Cardiac muscle cell (in vitro differentiated cells and primary cell): ENCODE results near the gene GRM4. TPM values are rescaled to one million over a fixed set of nuclear protein-coding genes. Genes with fewer than 3 reads are reported as not detected.
"Not testable (repeated sequence)": the region's sequence is repeated elsewhere in the genome, so short reads cannot be mapped to it uniquely, and the experiment has no call there.

Experiments
- DNase-seq, 2 donors: peaks; one replicate each; pipeline versions ENCODE4 v3.0.0 to v3.0.0-alpha.2; 2010 to 2017; ENCODE audit warnings: low read depth in 1 of 2, low spot score in 1 of 2
- H3K27ac ChIP-seq: fragments of 200-600 bp; sonication (generic); 2 replicates; pipeline ENCODE4 v1.5.1; 2016
- H3K27me3 ChIP-seq: fragments of 200-600 bp; sonication (generic); 2 replicates; pipeline ENCODE4 v1.6.0; 2016; ENCODE audit warnings: control low read depth
- H3K36me3 ChIP-seq: fragments of 200-600 bp; sonication (generic); 2 replicates; pipeline ENCODE4 v1.5.1; 2016; ENCODE audit warnings: control low read depth
- H3K4me1 ChIP-seq: fragments of 200-600 bp; sonication (generic); 2 replicates; pipeline ENCODE4 v1.8.1; 2017; ENCODE audit warnings: low read depth, mild to moderate bottlenecking, mixed run types
- H3K4me3 ChIP-seq: fragments of 200-600 bp; sonication (generic); 2 replicates; pipeline ENCODE4 v1.5.1; 2016; ENCODE audit warnings: mild to moderate bottlenecking
- H3K9me3 ChIP-seq: fragments of 200-600 bp; sonication (generic); 2 replicates; pipeline ENCODE4 v1.5.1; 2017; ENCODE audit warnings: low read depth, mild to moderate bottlenecking, control low read depth
- CTCF ChIP-seq: IDR thresholded peaks from 2 replicates; pipeline ENCODE4 v1.5.1; 2012; ENCODE audit warnings: low read depth, mild to moderate bottlenecking, low read length
- polyA plus RNA-seq: library from polyadenylated mRNA; unstranded; fragments of >200 nt; fragmentation: Nextera tagmentation; extraction: Ambion mirVana; gene quantifications from 2 replicates; pipeline ENCODE4 v1.2.1, GENCODE V29; 2016
- total RNA-seq: library from RNA; depleted of rRNA; stranded (reverse); fragments of >200 nt; gene quantifications from 2 replicates; pipeline ENCODE4 v1.2.3, GENCODE V29; 2016

Gene GRM4
- total and polyA plus RNA-seq, 2 experiments from 2014 or later, result 0.31 to 0.42 TPM

DNA sequence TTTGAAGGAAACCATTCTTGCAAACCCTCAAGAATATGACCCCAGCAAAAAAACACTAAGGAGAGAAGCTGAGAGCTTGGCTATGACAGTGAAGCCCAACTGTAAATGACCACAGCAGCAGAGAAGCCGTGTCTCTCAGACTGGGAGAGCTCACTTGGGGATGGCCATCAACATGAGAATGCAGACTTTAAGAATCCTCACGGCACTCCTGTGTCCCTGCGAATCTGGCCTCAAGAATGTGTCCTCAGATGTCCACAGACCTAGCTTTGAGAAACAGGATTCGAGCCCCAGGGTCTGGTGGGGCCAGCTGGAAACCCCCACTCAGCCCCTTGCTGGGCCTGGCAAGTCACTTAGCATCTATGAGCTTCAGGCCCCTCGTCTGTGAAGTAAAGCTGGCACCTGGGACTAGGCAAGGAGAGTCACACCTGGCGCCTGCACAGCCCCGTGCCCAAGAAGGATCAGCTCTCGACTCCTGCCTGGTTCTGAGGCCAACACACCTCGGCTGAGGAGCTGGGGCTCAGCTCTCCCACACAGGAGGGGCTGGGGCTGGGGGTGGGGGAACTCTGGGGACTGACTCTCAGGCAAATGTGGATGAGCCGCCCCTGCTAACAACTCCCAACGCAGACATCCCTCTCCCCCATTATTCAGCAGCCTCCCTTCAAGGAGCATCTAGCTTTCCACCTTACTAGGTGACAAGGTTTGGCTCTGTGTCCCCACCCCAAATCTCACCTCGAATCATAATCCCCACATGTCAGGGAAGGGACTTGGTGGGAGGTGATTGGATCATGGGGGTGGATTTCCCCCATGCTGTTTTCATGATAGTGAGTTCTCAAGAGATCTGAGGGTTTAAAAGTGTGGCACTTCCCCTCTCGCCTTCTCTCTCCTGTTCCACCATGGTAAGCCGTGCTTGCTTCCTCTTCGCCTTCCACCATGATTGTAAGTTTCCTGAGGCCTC is 97.7 kb downstream of the GRM4 start:
- no peak overlapping the region for H3K27ac ChIP-seq
- H3K36me3 ChIP-seq, result no peaks in the 10 kb centered on the region
- no peak overlapping the region for H3K4me3 ChIP-seq
- no peak for TF ChIP-seq CTCF
- H3K27me3 ChIP-seq, result no peaks in the 10 kb centered on the region
- H3K4me1 ChIP-seq, result no peaks in the 10 kb centered on the region
- H3K9me3 ChIP-seq, result no peaks in the 10 kb centered on the region
- no peak for DNase-seq

GRCh38 chr6:34046617-34047016 is 99.3 kb downstream of the GRM4 start:
- Histone ChIP-seq H3K36me3 (no peaks in the 10 kb centered on the region), H3K27ac (no peak overlapping the region), H3K27me3 (no peaks in the 10 kb centered on the region), H3K4me1 (no peaks in the 10 kb centered on the region), H3K4me3 (no peak overlapping the region), H3K9me3 (no peaks in the 10 kb centered on the region)
- no peak for DNase-seq
- TF ChIP-seq CTCF, result no peak

DNA sequence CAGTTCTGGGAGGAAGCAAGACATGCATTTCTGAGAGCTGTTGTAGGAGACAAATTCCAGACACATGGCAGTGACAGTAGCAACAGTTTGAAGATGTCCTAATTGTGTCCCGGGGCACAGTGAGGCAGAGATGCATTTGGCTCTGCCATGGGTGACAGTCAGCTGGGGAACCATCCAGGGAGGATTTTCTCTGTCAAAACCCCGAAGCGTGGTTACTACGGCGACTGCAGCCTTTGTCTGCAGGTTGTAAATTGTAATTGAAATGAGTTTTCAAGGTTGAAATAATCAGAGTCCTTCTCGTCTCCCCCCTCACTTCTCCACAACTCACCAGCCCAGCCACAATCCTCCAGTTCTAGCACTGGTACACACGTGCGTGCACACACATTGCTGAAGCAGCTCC is 100.1 kb downstream of the GRM4 start:
- H3K36me3 ChIP-seq, result no peaks in the 10 kb centered on the region
- H3K27ac ChIP-seq, result no peak overlapping the region
- no peaks in the 10 kb centered on the region for H3K27me3 ChIP-seq
- no peaks in the 10 kb centered on the region for H3K4me1 ChIP-seq
- H3K9me3 ChIP-seq, result no peaks in the 10 kb centered on the region
- no peak for TF ChIP-seq CTCF
- DNase-seq, result no peak
- H3K4me3 ChIP-seq, result no peak overlapping the region

DNA sequence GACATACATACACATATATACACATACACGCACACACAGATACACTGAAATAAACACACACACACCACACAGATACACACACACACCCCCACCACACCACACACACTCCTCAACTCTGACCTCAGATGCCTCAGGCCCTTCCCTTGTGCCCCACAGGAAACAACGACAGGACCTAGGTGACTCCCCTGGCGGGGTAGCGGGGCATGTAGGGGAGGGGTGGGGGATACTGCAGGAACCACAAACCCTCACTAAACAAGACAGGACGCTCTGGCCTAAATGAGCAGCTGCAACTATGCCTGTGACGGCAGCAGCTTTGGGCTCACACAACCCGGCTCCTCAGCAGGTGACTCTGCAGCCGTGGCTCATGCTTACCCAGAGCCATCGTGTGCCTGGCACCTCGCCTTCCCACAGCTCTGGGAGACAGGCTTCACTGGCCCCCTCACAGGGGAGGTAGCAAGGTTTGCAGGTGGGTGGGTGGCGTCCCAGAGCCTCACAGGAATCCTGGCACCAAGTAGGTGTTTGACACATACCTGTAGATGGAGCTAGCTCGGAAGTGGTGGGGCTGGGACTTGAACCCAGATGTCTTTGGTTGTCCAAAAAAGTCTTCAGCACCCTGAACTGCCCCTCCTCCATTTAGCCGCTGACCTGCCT is 100.8 kb downstream of the GRM4 start:
- Histone ChIP-seq H3K4me3 (no peak overlapping the region), H3K4me1 (no peaks in the 10 kb centered on the region), H3K27me3 (no peaks in the 10 kb centered on the region), H3K36me3 (no peaks in the 10 kb centered on the region), H3K9me3 (no peaks in the 10 kb centered on the region), H3K27ac (no peak overlapping the region)
- no peak for DNase-seq
- TF ChIP-seq CTCF, result no peak

- no peak for DNase-seq
- H3K36me3 ChIP-seq, result no peaks in the 10 kb centered on the region
- H3K27ac ChIP-seq, result no peak overlapping the region
Measured at GRCh38 chr6:34043359-34043758, 102.5 kb downstream of the GRM4 start.

GRCh38 chr6:34041998-34042397 is 103.9 kb downstream of the GRM4 start:
- not testable (repeated sequence) for H3K27me3 ChIP-seq, H3K4me1 ChIP-seq, H3K4me3 ChIP-seq, H3K36me3 ChIP-seq, H3K27ac ChIP-seq, DNase-seq, H3K9me3 ChIP-seq

More at GRCh38 chr6:34043359-34043758, 102.5 kb downstream of the GRM4 start:
- Histone ChIP-seq H3K4me3 (no peak overlapping the region), H3K27me3 (no peaks in the 10 kb centered on the region), H3K4me1 (no peaks in the 10 kb centered on the region), H3K9me3 (no peaks in the 10 kb centered on the region)
- no peak for TF ChIP-seq CTCF
